K562 (cell line): ENCODE data around the gene CST1. TPM values are rescaled to one million over a fixed set of nuclear protein-coding genes. Genes with fewer than 3 reads are reported as not detected.

ENCODE experiments used
- ZNF780A ChIP-seq: fragments of 250-450 bp; sonication (Bioruptor Pico); IDR thresholded peaks from 2 replicates; pipeline ENCODE4 v1.5.0; 2021; ENCODE audit warnings: mild to moderate bottlenecking
- polyA plus RNA-seq, 8 experiments: library from polyadenylated mRNA; depleted of rRNA in 4 of 8; stranded (reverse) in 5 of 8; unstranded in 3 of 8; fragments of >200 nt; fragmentation: Nextera tagmentation in 2 of 8; fragmentation: Illumina TruSeq in 1 of 8; extraction: Ambion mirVana in 2 of 8; extraction: Trizol in 1 of 8; gene quantifications; 2 replicates each; pipeline versions ENCODE4 v1.2.1 to v1.2.3, GENCODE V29; 2011 to 2014; ENCODE audit warnings: inconsistent platforms in 1 of 8, missing spikeins in 1 of 8
- total RNA-seq, 7 experiments: library from RNA; depleted of rRNA in 6 of 7; stranded (reverse); fragments of >200 nt in 6 of 7; fragmentation: Illumina TruSeq in 2 of 7; extraction: Trizol in 2 of 7; gene quantifications; 2 replicates each; pipeline versions ENCODE4 v1.2.1 to v1.2.3, GENCODE V29; 2011 to 2021; ENCODE audit warnings: low replicate concordance in 1 of 7
- TF ChIP-seq, protein P1 (sequence below): fragments of 450-650 bp; IDR thresholded peaks from 2 replicates; pipeline ENCODE4 v1.6.1; 2016; ENCODE audit warnings: mild to moderate bottlenecking, moderate library complexity
- TF ChIP-seq, protein P2 (sequence below), 2 experiments: IDR thresholded peaks in 1 of 2; conservative IDR thresholded peaks in 1 of 2; 2 replicates each; pipeline ENCODE4 v1.6.1; 2016; ENCODE audit warnings: low read depth in 2 of 2, mild to moderate bottlenecking in 1 of 2, missing compliant biosample characterization in 1 of 2, missing genetic modification characterization in 1 of 2, moderate library complexity in 1 of 2

The CST1 gene
- total and polyA plus RNA-seq, 9 of the 15 experiments (the other 6 are each of a cell fraction or from before 2014, with no cell fraction given) = not detected

DNA sequence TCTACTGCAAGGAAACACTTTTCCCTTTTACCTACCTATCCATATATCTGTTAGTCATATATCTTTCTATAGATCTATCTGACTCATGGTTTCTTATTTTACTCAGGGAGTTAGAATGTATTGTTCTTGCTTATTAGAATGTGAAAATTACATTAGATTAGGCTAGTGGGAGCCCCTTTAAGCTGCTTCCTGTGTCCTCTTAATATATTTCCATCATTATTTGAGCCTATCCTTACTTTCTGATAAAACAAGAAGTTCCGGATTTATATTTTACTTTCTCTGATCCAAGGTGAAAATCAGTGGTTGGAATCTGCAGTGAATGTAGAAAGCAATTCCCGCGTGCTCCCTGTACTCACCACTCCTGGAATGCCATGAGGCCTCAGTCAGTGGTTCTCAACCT is 44.8 kb upstream of the CST1 start (continued):
- TF ChIP-seq, protein P1, sequence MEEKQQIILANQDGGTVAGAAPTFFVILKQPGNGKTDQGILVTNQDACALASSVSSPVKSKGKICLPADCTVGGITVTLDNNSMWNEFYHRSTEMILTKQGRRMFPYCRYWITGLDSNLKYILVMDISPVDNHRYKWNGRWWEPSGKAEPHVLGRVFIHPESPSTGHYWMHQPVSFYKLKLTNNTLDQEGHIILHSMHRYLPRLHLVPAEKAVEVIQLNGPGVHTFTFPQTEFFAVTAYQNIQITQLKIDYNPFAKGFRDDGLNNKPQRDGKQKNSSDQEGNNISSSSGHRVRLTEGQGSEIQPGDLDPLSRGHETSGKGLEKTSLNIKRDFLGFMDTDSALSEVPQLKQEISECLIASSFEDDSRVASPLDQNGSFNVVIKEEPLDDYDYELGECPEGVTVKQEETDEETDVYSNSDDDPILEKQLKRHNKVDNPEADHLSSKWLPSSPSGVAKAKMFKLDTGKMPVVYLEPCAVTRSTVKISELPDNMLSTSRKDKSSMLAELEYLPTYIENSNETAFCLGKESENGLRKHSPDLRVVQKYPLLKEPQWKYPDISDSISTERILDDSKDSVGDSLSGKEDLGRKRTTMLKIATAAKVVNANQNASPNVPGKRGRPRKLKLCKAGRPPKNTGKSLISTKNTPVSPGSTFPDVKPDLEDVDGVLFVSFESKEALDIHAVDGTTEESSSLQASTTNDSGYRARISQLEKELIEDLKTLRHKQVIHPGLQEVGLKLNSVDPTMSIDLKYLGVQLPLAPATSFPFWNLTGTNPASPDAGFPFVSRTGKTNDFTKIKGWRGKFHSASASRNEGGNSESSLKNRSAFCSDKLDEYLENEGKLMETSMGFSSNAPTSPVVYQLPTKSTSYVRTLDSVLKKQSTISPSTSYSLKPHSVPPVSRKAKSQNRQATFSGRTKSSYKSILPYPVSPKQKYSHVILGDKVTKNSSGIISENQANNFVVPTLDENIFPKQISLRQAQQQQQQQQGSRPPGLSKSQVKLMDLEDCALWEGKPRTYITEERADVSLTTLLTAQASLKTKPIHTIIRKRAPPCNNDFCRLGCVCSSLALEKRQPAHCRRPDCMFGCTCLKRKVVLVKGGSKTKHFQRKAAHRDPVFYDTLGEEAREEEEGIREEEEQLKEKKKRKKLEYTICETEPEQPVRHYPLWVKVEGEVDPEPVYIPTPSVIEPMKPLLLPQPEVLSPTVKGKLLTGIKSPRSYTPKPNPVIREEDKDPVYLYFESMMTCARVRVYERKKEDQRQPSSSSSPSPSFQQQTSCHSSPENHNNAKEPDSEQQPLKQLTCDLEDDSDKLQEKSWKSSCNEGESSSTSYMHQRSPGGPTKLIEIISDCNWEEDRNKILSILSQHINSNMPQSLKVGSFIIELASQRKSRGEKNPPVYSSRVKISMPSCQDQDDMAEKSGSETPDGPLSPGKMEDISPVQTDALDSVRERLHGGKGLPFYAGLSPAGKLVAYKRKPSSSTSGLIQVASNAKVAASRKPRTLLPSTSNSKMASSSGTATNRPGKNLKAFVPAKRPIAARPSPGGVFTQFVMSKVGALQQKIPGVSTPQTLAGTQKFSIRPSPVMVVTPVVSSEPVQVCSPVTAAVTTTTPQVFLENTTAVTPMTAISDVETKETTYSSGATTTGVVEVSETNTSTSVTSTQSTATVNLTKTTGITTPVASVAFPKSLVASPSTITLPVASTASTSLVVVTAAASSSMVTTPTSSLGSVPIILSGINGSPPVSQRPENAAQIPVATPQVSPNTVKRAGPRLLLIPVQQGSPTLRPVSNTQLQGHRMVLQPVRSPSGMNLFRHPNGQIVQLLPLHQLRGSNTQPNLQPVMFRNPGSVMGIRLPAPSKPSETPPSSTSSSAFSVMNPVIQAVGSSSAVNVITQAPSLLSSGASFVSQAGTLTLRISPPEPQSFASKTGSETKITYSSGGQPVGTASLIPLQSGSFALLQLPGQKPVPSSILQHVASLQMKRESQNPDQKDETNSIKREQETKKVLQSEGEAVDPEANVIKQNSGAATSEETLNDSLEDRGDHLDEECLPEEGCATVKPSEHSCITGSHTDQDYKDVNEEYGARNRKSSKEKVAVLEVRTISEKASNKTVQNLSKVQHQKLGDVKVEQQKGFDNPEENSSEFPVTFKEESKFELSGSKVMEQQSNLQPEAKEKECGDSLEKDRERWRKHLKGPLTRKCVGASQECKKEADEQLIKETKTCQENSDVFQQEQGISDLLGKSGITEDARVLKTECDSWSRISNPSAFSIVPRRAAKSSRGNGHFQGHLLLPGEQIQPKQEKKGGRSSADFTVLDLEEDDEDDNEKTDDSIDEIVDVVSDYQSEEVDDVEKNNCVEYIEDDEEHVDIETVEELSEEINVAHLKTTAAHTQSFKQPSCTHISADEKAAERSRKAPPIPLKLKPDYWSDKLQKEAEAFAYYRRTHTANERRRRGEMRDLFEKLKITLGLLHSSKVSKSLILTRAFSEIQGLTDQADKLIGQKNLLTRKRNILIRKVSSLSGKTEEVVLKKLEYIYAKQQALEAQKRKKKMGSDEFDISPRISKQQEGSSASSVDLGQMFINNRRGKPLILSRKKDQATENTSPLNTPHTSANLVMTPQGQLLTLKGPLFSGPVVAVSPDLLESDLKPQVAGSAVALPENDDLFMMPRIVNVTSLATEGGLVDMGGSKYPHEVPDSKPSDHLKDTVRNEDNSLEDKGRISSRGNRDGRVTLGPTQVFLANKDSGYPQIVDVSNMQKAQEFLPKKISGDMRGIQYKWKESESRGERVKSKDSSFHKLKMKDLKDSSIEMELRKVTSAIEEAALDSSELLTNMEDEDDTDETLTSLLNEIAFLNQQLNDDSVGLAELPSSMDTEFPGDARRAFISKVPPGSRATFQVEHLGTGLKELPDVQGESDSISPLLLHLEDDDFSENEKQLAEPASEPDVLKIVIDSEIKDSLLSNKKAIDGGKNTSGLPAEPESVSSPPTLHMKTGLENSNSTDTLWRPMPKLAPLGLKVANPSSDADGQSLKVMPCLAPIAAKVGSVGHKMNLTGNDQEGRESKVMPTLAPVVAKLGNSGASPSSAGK = no peak
- TF ChIP-seq, protein P2, sequence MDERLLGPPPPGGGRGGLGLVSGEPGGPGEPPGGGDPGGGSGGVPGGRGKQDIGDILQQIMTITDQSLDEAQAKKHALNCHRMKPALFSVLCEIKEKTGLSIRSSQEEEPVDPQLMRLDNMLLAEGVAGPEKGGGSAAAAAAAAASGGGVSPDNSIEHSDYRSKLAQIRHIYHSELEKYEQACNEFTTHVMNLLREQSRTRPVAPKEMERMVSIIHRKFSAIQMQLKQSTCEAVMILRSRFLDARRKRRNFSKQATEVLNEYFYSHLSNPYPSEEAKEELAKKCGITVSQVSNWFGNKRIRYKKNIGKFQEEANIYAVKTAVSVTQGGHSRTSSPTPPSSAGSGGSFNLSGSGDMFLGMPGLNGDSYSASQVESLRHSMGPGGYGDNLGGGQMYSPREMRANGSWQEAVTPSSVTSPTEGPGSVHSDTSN (CRISPR knock-in tag; IDR thresholded peaks at IDR 0.05; ENCODE audit: low read depth) = no peak
- TF ChIP-seq, protein P2 (tag; conservative IDR thresholded peaks at IDR 0.05; ENCODE audit: low read depth) = no peak
- no peak for TF ChIP-seq ZNF780A (CRISPR knock-in tag)
